Measurements from ENCODE around the gene HCN2. TPM values are rescaled to one million over a fixed set of nuclear protein-coding genes. Genes with fewer than 3 reads are reported as not detected.

The HCN2 gene
- total RNA-seq, 4 donors from 2014 or later: not detected

GRCh38 chr19:633068-633785, 43.5 kb downstream of the HCN2 start, which contains the start of gene POLRMT:
TSS of gene POLRMT (minus strand) at chr19:633537. CDS start at chr19:633512, 25 bp downstream.
- TF ChIP-seq, protein P1, sequence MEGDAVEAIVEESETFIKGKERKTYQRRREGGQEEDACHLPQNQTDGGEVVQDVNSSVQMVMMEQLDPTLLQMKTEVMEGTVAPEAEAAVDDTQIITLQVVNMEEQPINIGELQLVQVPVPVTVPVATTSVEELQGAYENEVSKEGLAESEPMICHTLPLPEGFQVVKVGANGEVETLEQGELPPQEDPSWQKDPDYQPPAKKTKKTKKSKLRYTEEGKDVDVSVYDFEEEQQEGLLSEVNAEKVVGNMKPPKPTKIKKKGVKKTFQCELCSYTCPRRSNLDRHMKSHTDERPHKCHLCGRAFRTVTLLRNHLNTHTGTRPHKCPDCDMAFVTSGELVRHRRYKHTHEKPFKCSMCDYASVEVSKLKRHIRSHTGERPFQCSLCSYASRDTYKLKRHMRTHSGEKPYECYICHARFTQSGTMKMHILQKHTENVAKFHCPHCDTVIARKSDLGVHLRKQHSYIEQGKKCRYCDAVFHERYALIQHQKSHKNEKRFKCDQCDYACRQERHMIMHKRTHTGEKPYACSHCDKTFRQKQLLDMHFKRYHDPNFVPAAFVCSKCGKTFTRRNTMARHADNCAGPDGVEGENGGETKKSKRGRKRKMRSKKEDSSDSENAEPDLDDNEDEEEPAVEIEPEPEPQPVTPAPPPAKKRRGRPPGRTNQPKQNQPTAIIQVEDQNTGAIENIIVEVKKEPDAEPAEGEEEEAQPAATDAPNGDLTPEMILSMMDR (IDR thresholded peaks at IDR 0.05; ENCODE audit: low read depth): no peak

- TF ChIP-seq, protein P1 (IDR thresholded peaks at IDR 0.05; ENCODE audit: low read depth): no peak
These were observed 44.3 kb downstream of the HCN2 start for GRCh38 chr19:633786-634639.

GRCh38 chr19:634975-635652, 45.4 kb downstream of the HCN2 start:
- TF ChIP-seq, protein P1 (IDR thresholded peaks at IDR 0.05; ENCODE audit: low read depth): no peak

DNA sequence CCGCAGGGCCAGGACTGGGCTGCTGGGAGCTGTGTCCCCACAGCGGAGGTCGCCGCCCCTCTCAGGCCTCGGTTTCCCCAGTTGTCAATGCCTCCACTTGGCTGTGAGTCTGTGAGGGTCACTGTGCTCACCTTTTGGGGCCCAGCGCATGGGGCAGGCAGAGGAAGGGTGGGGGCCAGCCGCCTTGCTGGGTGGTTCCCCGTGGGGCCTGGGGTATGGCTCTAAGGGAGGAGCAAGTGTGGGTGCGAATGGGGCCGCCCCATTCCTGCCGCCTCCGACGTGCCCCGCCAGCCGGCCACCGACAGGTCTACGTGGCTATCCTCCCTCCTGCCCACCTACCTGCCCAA, 49.2 kb downstream of the HCN2 start:
- TF ChIP-seq, protein P1 (IDR thresholded peaks at IDR 0.05; ENCODE audit: low read depth): no peak

- TF ChIP-seq, protein P1 (IDR thresholded peaks at IDR 0.05; ENCODE audit: low read depth): no peak
These were observed 49.8 kb downstream of the HCN2 start, which contains the start of gene FGF22 for GRCh38 chr19:639253-640160. TSS of gene FGF22 (plus strand) at chr19:639879. CDS start at chr19:639926, 47 bp downstream.

- TF ChIP-seq, protein P1 (IDR thresholded peaks at IDR 0.05; ENCODE audit: low read depth): no peak
These were observed 50.5 kb downstream of the HCN2 start for GRCh38 chr19:640161-640558.

Measured in subcutaneous adipose tissue (tissue), 4 donors.